Upper lobe of left lung (tissue), 4 donors: ENCODE data around the gene F11R.

Experiments
- EP300 ChIP-seq, 4 donors: sonication (generic); formaldehyde crosslinking; IDR thresholded peaks; one replicate each; pipeline ENCODE4 v1.5.1; 2017; ENCODE audit warnings: antibody characterized with exemption in 4 of 4, control low read depth in 2 of 4
- POLR2A ChIP-seq, 4 donors: fragments of 450-650 bp; IDR thresholded peaks; one replicate each; pipeline ENCODE4 v1.5.1; 2016 to 2017; ENCODE audit warnings: antibody characterized with exemption in 4 of 4, mild to moderate bottlenecking in 2 of 4
- POLR2AphosphoS5 ChIP-seq, 2 donors: sonication (generic); formaldehyde crosslinking; IDR thresholded peaks; one replicate each; pipeline ENCODE4 v1.5.1; 2017; ENCODE audit warnings: antibody characterized with exemption in 2 of 2
- TF ChIP-seq, protein P1 (sequence below), 6 experiments: fragments of 450-650 bp in 4 of 6; fragments of 200-600 bp in 2 of 6; sonication (generic) in 2 of 6; IDR thresholded peaks; one replicate each; pipeline ENCODE4 v1.5.1; 2016 to 2019; ENCODE audit warnings: antibody characterized with exemption in 6 of 6

GRCh38 chr1:160953030-160953429 lies 67.9 kb downstream of the F11R start:
- TF ChIP-seq, protein P1, sequence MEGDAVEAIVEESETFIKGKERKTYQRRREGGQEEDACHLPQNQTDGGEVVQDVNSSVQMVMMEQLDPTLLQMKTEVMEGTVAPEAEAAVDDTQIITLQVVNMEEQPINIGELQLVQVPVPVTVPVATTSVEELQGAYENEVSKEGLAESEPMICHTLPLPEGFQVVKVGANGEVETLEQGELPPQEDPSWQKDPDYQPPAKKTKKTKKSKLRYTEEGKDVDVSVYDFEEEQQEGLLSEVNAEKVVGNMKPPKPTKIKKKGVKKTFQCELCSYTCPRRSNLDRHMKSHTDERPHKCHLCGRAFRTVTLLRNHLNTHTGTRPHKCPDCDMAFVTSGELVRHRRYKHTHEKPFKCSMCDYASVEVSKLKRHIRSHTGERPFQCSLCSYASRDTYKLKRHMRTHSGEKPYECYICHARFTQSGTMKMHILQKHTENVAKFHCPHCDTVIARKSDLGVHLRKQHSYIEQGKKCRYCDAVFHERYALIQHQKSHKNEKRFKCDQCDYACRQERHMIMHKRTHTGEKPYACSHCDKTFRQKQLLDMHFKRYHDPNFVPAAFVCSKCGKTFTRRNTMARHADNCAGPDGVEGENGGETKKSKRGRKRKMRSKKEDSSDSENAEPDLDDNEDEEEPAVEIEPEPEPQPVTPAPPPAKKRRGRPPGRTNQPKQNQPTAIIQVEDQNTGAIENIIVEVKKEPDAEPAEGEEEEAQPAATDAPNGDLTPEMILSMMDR (IDR thresholded peaks at IDR 0.05): no peak
- no peak for TF ChIP-seq POLR2AphosphoS5 (IDR thresholded peaks at IDR 0.05)
- no peak for TF ChIP-seq POLR2A (IDR thresholded peaks at IDR 0.05)
- no peak for TF ChIP-seq EP300 (IDR thresholded peaks at IDR 0.05)
